Activated CD4-positive, CD25-positive, alpha-beta regulatory T cell treated with anti-CD3 and anti-CD28 coated beads, Interleukin-2, amount 50 U/mL, for 72 hours (primary cell): ENCODE data around the gene PPM1L.

Experiments
- DNase-seq: peaks from one replicate; pipeline ENCODE4 v3.0.0; 2021

PPM1L gene

DNA sequence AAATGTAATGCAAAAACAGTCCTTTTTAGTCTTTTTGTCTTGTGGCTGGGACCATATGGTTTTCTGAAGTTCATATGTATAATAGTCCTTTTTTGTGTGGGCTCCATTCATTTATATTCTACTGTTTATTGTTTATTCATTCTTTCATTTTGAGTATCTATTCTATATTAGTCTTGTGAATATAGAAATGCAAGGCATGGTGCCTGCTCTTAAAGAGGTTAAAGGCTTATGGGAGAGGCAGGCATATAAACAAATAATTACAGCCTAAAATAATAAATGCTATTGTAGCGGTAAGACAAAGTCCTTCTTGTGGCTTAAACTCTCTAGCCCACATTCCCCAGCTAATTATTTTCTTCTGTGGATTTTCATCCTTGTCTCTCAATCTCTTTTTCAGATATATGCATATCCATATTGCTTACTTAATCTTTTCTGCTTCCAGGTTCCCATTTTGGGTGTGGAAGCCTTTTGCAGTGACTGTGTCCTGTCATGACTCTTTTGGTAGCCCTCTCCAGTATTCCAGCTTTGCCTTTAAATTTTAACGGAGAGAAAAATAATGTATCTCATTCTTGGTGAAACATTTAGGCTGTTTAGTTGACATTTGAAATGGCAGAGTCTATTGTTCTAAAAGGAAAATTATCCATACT lies 101.6 kb downstream of the PPM1L start:
- no peak for DNase-seq

DNA sequence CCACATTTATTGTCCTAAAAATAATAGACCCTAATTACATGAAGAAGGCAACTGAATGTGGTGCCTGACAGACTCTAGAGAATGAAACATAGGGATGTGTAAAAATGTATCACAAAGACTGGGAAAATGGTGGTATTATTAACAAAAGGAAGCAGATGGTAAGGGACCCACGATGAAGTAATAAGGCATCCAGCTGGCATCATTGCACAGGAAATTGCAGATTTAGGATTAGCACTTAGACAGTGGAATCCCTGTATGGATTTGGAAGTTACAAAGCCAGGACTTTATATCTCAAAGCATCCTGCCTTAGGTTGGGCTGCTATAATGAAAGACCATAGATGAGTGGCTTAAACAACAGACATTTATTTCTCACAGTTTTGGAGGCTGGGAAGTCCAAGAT lies 104.3 kb downstream of the PPM1L start:
- no peak for DNase-seq

DNA sequence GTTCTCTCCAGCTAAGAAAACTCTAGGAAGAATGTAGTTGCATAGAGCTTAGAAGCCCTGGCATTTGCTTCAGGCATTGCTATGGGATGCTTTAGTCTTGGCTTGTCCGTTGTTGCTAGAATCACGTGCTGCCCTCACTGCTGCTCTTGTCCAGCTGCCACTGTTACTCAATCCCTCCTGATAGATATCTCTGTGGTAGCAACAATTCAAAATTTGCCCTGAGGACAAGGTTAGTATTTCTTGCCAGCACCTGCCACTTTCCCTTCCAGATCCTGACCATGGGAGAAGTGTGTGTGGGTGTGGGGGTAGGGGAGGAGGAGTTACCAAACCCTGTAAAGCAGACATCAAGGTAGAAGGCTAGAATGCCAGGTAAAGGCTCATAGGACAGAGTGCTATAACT lies 113.8 kb downstream of the PPM1L start:
- DNase-seq = no peak

DNA sequence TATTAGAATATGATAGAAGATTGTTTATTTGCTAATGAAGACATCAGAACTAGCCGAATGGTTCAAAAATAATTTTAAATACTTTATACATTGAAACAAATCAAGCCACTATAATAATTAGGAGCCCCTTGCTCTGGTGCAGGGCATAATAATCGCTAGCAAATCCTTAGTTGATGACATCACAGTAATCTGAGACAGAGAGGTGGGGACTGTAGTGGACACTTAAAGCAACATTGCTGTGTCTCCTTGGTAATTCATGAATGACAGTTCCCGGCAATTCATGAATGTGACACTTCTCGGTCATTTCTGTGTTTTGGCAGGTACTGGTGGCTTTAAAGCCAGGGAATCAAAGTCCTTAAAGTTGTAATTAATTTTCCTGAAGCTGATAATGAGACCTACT lies 114.3 kb downstream of the PPM1L start:
- DNase-seq = no peak

DNA sequence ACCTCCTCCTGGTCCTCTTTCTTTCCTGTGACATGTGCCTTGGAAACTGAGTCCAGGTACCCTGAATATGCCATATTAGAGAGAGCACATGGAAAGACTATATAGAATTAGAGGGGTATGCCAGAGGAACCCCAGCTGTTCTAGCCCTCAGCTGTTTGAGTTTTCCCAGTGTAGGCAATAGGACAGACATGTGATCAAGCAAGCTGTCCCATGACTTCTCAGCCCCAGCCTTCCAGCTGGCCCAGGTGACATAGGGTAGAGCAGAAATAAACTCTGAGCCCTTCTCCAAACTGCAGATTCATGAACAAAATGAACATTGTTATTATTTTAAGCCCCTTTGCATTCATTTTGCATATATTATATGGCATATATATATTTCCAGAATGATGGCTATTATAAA lies 118.7 kb downstream of the PPM1L start:
- no peak for DNase-seq

DNA sequence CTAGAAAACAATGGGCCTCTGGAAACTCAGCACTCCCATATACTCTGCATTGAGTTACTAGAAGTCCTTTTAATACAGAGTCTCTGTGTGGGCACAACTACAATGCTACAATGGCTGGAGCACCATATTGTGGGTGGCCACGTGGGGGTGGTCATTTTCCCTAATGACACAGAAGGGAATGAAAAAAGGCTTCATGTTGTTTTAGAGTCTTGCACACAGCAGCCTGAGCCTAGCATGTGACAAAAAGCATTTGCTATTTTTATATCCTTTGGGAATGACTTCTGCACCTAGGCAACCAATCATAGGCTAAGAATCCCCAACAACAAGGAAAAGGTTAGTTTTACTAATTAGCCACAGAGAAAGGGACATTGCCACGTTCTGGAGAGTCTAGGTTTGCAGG lies 120.6 kb downstream of the PPM1L start:
- DNase-seq = no peak

DNA sequence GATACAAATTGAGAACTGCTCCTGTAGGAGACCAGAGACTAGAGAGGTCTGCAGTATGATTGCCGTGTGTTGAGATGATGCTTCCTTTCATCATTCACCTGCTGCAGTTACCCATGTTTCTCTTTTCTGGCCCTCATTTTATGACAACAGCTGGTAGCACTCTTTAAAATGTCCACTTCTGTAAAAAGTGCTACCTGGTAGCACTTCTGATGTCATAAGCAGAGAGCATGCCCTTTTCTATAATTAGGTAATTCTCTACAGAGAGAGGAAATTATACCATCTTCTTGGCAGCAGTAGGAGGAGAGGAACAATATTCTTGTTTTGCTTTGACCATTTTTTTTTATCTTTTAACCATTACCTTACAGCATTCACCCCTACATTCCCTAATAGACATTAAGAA lies 123.8 kb downstream of the PPM1L start:
- no peak for DNase-seq

DNA sequence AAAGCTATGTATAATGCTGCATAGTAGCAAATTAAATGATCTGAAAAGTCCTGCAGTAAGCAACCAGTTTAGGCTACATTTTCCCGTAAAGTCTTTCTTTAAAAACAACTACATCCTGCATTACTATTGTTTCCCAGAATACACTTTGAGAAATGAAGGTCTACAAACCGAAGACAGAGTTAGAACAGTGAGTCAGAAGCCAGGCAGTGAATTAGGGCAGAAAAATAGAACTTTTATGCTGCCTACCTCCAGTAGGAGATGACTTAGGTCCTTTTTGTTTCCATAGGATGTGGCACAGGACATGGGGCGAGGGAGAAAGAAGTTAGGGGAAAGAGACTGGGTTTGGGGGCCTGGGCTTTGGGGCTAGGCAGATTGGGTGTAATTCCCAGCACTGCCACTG lies 127.3 kb downstream of the PPM1L start:
- no peak for DNase-seq

DNA sequence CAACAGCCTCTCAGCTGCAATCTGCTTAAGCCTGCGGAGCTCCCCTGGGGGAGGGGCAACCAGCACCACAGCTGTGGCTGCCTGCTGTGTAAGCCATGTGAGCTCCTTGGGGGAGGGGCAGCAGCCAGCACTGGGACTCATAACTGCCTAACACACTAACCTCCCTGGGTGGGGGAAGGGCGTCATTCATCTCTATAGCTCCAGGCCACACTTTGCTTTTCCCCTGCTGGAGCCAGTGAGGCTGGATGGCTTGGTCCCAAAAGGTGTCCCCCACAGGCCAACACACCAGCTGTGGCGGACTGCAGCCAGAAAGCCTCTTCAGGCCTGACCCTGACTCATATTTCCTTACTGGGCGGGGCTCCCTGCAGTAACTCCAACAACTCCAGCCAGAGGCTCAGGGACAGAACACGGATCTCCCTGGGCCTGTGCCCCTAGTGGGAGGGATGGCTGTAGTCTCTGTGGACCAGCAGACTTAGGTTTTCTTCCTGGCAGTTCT lies 129.8 kb downstream of the PPM1L start:
- no peak for DNase-seq

DNA sequence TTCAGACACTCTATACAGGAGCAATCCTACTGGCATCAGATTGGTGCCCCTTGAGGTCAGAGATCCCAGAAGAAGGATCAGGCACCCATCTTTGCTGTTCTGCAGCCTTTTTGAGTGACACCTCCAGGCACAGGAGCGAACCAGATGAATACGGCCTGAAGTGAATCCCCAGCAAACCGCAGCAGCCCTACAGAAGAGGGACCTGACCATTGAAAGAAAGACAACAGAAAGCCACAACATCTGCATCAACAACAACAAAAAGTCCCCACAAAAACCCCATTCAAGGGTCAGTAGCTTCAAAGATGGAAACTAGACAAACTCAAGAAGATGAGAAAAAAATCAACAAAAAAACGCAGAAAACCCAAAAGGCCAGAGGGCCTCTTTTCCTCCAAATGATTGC lies 130.4 kb downstream of the PPM1L start:
- no peak for DNase-seq

DNA sequence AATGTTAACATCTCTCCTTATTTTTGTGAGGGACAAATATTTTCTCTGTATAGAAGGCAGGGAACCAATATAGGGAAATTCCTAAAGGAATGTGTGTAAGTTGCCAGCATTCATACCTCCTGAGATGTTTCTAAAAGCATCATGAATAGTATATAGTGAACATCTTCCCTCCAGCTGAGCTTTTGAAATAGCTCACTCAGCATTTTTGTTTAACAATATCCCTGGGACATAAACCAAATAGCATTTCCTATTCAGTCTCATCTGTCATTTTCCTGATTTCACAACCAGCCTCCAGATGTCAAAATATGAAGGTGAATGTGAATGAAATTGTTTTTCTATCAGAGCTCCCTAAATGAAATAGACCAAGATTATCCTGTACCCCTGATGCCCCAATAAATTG lies 137.2 kb downstream of the PPM1L start:
- DNase-seq = no peak

DNA sequence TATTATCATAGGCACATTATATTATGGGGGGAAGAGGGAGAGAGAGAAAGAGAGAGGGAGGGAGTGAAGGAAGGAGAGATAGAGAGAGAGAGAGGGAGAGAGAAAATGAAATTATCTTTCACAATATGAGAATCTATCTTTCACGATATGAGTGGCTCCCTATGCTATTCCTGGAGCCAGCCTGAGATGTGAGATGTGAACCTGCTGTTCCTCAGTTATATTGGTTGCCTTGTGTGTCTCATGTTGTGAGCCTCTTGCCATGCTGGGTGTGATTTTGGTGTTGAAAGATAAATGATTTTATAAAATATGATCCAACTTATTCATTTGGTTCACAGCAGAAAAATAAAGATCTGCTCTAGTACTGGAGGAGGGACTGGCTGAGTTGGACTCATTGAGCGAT lies 148.7 kb downstream of the PPM1L start:
- no peak for DNase-seq

DNA sequence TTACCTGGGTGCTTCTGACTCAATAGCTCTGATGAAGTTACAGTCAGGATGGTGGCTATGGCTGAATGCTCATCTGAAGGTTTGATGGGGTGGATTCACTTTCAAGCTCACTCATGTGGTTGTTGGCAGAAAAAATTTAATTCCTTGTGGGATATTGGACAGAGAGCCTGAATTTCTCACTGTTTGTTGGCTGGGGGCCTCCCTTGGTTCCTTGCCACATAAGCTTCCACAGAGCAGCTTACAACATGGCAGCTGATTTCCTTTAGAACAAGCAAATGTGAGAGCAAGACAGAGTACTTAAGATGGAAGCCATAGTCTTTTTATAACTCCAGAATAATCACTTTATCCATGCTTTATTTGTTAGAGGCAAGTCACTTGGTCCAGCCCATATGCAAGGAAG lies 150.6 kb downstream of the PPM1L start:
- DNase-seq = no peak

DNA sequence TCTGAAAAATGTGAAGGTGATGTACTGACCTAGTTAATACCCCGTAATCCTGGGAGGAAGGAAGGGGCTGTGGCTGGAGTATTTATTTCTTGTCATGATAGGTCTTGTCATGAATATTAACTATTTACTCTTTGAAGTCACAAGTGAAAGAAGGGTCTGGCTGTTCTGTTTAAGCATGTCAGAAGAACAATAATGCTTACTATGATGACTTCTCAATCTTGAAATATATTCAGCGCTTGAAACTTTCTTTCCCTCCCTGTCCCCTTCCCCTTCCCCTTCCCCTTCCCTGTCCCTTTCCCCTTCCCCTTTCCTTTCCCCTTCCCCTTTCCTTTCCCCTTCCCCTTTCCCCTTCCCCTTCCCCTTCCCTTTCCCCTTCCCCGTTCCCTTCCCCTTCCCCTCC lies 153.9 kb downstream of the PPM1L start:
- no peak for DNase-seq

DNA sequence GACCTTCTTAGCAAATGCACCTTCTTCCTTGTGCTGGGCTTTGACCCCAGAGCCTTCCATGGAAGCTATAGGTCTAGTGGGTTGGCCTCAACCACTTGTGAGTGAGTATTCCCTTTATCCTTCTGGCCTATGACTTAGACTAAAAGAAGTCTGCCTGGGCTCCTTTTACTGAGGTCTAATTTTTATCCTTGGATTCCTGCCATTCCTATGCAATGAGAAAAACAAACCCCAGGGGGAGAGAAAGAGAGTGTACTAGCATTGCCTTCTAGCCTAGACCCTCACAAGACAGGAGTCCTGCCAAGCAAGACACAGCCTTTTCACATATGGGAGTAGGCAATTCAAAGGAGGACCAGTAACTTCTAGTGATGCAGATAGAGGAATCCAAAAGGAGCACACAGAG lies 155.4 kb downstream of the PPM1L start:
- DNase-seq = no peak

DNA sequence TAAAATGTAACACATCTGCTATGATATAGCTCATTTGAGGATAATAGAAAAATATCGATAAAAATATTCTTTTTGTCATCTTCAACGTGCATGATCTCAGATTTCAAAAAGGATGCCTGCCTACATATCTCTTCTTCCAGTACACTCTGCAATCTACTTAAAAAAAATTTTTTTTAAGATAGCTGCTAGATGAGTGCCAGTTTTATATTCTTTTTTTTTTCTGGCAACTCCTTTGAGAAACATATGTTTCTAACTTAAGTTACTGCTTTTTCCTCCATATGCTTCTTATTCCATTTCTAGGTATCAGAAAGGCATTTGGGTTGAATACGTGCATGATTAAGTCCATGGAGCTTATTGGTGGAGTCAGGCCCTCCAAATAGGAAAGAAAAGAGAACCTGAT lies 160.4 kb downstream of the PPM1L start:
- no peak for DNase-seq

DNA sequence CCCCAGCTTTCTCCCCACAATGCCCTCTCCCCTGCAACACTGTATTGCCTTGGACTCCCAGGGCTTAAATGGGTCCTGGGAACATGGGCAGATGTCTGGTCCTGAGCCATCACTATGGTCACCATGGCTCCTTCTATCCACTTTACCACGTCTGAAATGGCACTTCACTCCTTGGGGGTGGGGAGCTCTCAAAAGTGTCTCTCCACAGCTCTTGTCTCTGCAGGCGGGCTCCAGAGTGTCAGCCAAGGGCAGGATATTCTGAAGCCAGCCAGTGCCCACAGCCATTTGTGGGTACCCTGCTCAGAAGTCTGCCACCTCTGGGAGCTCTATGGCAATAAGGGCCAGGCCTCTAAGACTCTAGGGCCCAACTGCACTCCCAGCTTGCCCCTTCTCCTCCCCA lies 163.9 kb downstream of the PPM1L start:
- DNase-seq = no peak

DNA sequence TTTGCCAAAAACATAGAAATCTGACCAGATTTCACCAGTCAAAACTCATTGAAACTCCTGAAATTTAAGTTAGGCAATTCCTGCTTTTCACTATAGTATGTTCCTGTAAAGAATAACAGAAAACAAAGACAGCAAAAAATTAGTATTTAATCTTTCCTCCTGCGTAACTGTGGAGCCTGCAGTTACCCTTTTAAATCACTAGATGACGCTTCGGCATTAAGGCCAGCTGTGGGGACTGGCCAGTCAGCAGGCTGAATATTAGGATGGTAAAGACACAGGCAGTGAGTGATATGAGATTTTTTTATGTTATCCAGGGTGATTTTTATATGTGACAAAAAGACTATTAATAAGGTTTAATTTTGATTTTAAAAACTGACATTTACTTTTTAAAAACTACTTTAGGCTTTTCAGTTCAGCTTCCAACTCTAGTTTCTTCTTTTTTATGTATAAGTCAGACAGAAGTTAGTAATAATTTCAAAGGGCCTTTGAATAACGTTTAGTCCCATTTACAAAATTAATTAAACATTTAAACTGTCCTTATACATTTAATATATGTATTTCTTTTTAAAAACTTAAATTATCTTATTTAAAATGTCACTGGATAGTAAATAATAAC lies 165.1 kb downstream of the PPM1L start:
- no peak for DNase-seq

DNA sequence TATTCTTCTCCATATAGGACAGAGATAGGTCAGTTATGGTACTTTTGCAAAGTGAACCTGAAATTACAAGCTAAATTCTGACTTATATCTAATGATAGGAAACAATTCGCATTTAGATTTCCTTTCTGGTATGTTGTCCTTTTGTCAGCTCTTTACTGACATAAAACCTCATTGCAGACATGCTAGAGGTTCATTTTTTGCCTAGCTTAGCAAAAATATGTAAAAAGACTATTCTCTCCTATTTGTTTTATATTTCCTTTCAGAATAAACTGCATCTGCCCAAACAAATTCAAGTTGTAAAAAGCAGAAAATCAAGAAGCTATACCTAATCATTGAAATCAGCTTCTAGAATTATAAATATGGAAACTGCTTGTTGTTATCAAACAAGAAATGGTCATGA lies 168.7 kb downstream of the PPM1L start:
- DNase-seq = no peak

DNA sequence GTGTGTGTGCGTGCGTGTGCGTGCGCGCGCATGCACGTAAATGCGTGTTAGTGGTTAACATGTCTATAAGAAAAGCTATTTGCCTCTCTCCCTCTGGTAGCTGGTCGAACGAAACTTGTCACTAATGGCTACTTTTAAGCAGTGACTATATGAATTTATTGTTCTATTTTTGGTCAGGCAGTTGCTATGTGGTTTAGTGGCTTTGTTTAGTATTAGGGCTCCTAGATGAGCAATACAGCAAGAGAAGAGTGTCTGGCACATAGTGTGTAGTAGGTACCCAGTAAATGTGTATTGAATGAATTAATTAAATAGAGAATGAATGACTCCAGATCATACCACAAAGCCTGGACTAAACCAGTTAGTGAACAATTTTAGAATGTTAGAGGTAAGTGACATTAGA lies 171.6 kb downstream of the PPM1L start:
- no peak for DNase-seq

DNA sequence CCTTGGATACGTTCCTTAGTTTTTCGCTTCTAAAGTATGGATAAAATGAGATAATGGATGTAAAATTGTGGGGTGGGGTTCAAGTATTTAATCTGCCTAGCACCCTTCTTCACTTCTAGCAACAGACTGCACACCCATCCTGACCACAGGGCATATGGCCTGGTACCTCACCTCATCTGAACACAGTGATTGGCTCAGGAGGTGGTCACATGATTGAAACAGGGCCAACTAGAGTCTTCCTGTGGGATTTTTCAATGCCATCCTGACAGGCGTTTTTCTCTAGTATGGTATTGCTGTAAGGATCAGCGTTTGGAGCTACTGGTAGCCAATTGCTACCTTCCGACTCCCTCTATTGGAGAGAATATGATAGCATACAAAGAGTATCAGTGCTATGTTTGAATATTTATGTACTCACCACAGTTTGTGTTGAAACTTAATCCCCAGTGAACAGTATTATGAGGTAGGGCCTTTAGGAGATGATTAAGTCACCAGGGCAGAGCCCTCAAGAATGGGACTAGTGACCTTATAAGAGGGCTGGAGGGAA lies 172.2 kb downstream of the PPM1L start:
- DNase-seq = no peak

DNA sequence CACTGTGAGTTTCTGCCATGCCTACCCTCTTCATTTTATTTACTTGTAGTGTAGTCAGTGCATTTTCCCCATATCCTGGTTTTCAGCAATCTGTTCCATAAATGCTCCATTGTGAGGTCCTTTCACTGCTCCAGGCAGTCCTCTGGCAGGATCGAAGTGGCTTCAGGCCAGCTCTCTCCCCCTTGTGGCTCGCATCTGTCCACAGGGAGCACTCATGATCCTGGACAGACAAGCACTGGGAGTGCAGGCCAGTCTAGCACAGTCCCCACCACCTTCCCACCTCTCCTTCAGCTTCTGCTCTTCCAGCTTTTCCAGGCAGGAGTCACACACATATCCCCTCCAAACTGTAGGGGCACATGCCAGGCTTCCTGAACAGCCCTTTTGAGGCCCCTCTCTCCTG lies 173.6 kb downstream of the PPM1L start:
- no peak for DNase-seq

DNA sequence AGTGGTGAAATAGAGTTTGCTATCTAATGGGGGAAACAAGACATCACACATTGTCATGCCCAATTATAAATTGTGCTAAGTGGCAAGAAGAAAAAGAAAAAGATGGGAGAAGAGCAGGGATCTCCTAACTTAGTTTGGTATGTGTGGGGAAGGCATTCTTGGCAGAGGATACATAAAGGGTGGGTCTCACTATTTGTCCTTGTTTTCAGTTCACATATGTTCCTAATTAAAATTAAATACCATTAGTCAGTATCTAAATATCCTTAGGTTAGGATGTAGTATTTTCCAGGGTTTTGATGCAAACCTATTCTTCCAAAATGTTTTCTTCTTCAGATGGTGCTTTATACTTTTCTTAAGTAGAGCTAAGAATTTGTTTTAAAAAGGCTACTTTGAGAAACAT lies 175.4 kb downstream of the PPM1L start:
- DNase-seq = no peak

DNA sequence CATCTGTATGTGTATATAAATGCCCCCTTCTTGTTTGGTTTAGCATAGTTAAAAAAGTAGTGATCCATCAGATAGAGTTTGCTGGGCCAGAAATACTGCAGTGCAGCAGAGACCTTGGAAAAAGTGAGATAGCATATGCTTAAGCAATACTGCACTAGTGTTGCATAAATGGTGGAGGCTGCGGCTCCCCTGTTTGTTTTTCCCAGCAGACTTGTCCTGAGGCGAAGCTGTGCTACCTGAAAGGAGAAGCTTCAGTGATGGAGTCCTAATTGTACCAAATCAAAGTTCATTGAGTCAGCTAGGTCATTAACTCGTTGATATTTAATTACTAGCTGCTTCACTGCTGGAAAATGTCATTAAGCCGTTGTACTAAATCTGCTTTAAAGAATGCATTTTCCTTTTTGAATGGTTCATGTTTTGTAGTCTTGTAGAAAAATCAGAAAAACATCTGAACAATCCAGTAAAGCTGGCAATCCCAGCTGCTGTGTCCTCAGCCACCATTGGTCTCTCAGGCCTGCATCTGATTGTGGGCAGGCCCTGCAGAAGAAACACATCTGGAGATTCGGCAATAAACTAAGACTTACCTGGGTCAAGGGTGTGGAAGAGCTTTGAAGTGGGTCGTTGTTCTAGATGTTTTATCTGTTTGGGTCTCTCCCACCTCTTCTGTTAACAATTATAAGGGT lies 179.5 kb downstream of the PPM1L start:
- DNase-seq = no peak
